Endothelial cell (in vitro differentiated cells): Measurements from ENCODE around the gene NOXO1. TPM values are rescaled to one million over a fixed set of nuclear protein-coding genes. Genes with fewer than 3 reads are reported as not detected.
"Not testable (repeated sequence)": the region's sequence is repeated elsewhere in the genome, so short reads cannot be mapped to it uniquely, and the experiment has no call there.

Experiments used
- DNase-seq: peaks from one replicate; pipeline ENCODE4 v3.0.0; 2021; ENCODE audit warnings: low spot score
- H3K27ac Mint-ChIP-seq: one replicate; pipeline ENCODE4 v1.8.0; 2021; ENCODE audit warnings: mixed read lengths, inconsistent platforms; ENCODE audit not compliant: unreplicated experiment
- H3K27me3 Mint-ChIP-seq: one replicate; pipeline ENCODE4 v1.8.0; 2021; ENCODE audit warnings: mild to moderate bottlenecking, moderate library complexity, mixed read lengths, inconsistent platforms; ENCODE audit not compliant: unreplicated experiment
- H3K36me3 Mint-ChIP-seq: one replicate; pipeline ENCODE4 v1.8.0; 2021; ENCODE audit warnings: mild to moderate bottlenecking, low read depth, mixed read lengths, inconsistent platforms; ENCODE audit not compliant: unreplicated experiment
- H3K4me1 Mint-ChIP-seq: one replicate; pipeline ENCODE4 v1.8.0; 2021; ENCODE audit warnings: mild to moderate bottlenecking, mixed read lengths, inconsistent platforms; ENCODE audit not compliant: unreplicated experiment
- H3K4me3 Mint-ChIP-seq: one replicate; pipeline ENCODE4 v1.8.0; 2021; ENCODE audit warnings: mild to moderate bottlenecking, mixed read lengths, inconsistent platforms; ENCODE audit not compliant: unreplicated experiment
- H3K9me3 Mint-ChIP-seq: one replicate; pipeline ENCODE4 v1.8.0; 2021; ENCODE audit warnings: mixed read lengths, inconsistent platforms; ENCODE audit not compliant: unreplicated experiment
- total RNA-seq: library from RNA; stranded (reverse); fragmentation: NEBNext Ultra II Directional; extraction: Animal tissue kit (Norgen Biotek cat#: 25700); gene quantifications from one replicate; pipeline ENCODE4 v1.2.1, GENCODE V29; 2021; ENCODE audit not compliant: unreplicated experiment
- TF ChIP-seq, protein P1 (sequence below): fragments of 200-600 bp; sonication (generic); IDR thresholded peaks from one replicate; pipeline ENCODE4 v1.5.0; 2021; ENCODE audit warnings: antibody characterized with exemption; ENCODE audit not compliant: unreplicated experiment

NOXO1 gene
- total RNA-seq, 1 donor from 2014 or later, result 0.23 TPM

DNA sequence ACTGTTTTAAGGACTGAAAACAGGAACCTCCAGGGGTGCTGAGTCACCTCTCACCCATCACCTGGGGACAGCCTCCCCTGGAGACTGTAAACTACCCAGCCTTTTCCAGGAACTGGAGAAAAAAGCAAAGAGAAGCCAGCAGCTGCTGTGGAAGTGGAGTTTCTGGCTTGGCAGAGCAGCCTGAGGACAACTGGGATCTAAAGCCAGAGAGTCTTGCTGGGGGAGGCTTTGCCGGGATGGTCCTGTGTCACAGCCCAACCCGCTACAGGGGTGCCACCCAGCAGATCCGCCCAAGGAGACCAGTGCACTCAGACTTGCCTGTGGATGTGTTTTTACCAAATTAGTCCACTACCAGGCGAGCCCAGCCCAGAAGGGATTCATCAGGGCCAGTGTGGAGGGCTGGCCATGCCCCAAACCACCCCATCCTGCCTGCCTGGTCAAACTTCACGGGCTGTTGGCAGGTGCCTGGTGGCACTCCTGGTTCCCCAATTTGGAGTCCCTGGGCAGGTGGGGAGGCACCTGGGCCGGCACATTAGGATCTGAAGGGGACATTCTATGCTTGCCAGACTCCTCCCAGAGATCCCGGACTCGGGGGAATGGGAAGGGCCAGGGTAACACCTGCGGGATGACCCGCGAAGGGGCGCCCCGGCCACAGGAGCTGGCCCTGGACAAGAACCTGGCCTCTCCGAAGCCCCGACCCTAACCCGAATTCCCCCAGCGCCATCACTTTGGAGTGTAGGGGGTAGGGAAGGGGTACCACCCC, 39.0 kb downstream of the NOXO1 start:
- H3K4me3 Mint-ChIP-seq, result peak overlapping the region; percentile 86
- TF ChIP-seq, protein P1, sequence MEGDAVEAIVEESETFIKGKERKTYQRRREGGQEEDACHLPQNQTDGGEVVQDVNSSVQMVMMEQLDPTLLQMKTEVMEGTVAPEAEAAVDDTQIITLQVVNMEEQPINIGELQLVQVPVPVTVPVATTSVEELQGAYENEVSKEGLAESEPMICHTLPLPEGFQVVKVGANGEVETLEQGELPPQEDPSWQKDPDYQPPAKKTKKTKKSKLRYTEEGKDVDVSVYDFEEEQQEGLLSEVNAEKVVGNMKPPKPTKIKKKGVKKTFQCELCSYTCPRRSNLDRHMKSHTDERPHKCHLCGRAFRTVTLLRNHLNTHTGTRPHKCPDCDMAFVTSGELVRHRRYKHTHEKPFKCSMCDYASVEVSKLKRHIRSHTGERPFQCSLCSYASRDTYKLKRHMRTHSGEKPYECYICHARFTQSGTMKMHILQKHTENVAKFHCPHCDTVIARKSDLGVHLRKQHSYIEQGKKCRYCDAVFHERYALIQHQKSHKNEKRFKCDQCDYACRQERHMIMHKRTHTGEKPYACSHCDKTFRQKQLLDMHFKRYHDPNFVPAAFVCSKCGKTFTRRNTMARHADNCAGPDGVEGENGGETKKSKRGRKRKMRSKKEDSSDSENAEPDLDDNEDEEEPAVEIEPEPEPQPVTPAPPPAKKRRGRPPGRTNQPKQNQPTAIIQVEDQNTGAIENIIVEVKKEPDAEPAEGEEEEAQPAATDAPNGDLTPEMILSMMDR, result no peak
- H3K9me3 Mint-ChIP-seq, result no peaks in the 10 kb centered on the region
- peaks cover 10% of the 10 kb centered on the region for H3K27me3 Mint-ChIP-seq
- H3K27ac Mint-ChIP-seq, result no peak overlapping the region
- DNase-seq, result no peak
- peaks cover 5% of the 10 kb centered on the region for H3K36me3 Mint-ChIP-seq
- H3K4me1 Mint-ChIP-seq, result no peaks in the 10 kb centered on the region

DNA sequence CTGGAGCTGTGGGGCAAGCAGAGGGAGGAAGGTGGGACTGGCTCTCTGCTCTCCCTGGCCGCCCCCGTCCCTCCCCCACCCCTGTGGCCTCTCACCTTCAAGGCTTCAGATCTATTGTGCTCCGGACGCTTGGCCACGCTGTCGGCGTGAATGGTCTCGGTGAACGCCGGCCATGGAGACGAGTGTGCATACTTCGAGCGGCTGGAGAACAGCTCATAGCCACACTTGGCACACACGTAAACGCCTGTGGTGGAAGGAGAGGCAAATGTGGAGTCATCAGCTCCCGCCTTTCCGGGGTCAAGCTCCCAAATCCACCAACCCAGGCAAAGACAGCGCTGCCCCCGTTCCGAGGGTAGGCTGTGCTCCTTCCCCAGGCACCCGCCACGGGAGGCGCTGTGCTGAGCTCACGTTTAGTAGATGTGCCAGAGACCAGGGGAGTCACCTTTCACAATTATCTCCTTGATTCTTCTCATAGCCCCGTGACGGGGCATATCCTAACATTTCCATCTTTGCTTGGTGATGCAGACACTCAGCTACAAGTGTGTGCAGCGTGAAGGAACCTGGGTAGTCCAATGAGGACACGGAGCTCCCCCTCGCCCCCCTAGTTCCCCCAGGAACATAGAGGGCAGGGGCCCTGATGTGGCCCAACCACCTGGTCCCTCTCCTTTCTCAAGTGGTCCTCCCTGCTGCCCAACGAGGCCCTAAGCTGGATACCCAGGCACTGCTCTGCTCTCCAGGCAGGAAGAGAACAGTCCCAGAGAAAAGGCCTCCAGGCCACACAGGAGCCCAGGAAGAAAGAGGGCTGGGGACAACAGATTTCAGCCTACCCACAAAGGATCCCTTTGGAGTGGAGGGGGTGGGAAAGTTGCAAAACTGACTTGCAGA, 39.9 kb downstream of the NOXO1 start:
- Mint-ChIP-seq H3K4me3 (peak overlapping the region; percentile 51), H3K27ac (no peak overlapping the region), H3K27me3 (peaks cover 12% of the 10 kb centered on the region), H3K9me3 (no peaks in the 10 kb centered on the region), H3K36me3 (peaks cover 5% of the 10 kb centered on the region), H3K4me1 (no peaks in the 10 kb centered on the region)
- peak; percentile 49 for DNase-seq
- TF ChIP-seq, protein P1, result peak; percentile 14

DNA sequence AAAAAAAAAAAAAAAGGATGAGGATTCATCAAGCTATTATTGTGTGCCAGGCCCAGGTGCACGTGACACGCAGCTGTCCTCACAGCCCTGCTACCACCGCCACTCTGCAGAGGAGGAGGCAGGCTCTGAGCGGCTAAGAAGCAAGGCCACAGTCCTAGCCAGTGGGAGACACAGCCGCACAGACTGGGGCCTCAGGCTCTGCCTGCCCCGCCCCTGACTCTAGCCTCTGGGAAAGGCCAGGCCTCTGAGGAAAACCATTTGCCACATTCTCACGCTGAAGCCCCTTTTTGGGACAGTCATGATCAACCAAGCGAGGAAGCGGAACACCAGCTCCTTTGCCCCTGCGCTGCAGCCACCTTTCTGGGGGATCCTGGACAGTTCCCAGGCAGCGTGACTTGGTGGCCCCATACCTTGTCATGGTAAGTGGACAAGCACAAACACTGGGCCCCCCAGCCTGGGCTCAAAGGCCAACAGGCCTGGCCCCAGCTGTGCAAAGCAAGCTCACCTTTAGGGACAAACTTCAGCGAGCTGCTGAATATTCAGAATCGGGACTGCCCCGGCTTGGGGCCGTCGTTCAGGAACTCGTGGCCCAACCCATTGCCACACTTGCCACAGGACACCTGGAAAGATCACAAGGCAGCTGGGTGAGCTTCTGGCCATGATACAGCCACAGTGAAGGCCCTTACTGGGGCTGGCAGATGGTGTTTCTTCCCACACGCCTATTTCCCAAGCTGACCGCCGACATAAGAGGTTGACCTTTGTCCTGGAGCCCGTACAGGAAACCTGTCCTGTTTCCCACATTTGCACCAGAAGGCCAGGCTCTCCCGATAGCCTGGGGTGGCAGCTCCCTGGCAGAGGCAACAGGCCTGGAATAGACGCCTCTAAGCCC, 40.8 kb downstream of the NOXO1 start:
- Mint-ChIP-seq H3K4me1 (no peaks in the 10 kb centered on the region), H3K9me3 (no peaks in the 10 kb centered on the region), H3K27me3 (peaks cover 10% of the 10 kb centered on the region), H3K36me3 (peaks cover 5% of the 10 kb centered on the region), H3K27ac (no peak overlapping the region), H3K4me3 (no peak overlapping the region)
- no peak for DNase-seq
- TF ChIP-seq, protein P1, result no peak

DNA sequence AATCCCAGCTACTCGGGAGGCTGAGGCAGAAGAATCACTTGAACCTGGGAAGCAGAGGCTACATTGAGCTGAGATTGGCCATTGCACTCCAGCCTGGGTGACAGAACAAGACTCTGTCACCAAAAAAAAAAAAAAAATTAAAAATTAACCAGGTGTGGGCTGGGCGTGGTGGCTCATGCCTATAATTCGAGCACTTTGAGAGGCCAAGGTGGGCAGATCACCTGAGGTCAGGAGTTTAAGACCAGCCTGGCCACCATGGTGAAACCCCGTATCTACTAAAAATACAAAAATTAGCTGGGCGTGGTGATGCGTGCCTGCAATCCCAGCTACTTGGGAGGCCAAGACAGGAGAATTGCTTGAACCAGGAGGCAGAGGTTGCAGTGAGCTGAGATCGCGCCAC, 41.4 kb downstream of the NOXO1 start:
- H3K27me3 Mint-ChIP-seq, H3K27ac Mint-ChIP-seq, H3K4me3 Mint-ChIP-seq, DNase-seq, H3K36me3 Mint-ChIP-seq, H3K9me3 Mint-ChIP-seq, H3K4me1 Mint-ChIP-seq: not testable (repeated sequence)

DNA sequence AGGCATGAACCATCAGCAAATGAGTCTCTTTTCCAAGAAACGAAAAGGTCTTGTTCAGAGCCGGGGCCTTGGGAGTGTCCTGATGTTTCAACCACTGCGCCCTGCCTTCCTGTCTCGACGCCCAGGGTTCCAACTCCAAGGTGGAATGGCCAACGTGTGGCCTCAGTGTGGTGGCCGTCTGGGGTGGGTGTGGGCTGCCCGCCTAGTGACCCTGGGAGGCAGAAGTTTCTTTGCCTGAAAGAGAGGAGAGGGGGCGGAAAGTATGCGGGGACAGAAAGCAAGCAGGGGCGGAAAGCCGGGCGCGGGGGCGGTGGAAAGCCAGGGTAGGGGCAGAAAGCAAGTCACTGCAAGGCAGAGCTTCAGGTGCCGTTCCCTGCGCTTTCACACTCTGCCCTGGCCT, 42.4 kb downstream of the NOXO1 start:
- H3K4me1 Mint-ChIP-seq, result no peaks in the 10 kb centered on the region
- peaks cover 4% of the 10 kb centered on the region for H3K27me3 Mint-ChIP-seq
- peaks cover 5% of the 10 kb centered on the region for H3K36me3 Mint-ChIP-seq
- H3K27ac Mint-ChIP-seq, result no peak overlapping the region
- no peak for DNase-seq
- no peaks in the 10 kb centered on the region for H3K9me3 Mint-ChIP-seq
- TF ChIP-seq, protein P1, result no peak
- H3K4me3 Mint-ChIP-seq, result no peak overlapping the region
